GM12878 (cell line): ENCODE measurements around the gene EYS. TPM values are rescaled to one million over a fixed set of nuclear protein-coding genes. Genes with fewer than 3 reads are reported as not detected.
A peak's percentile ranks its signal among the peaks of the same experiment; 100 is the strongest.

ENCODE experiments used
- BHLHE40 ChIP-seq, 2 experiments: fragments of 450-650 bp in 1 of 2; IDR thresholded peaks; 2 replicates each; pipeline ENCODE4 v1.6.1; 2011 to 2017; ENCODE audit warnings: low read depth in 2 of 2, borderline replicate concordance in 1 of 2, improper control_type of control experiment in 1 of 2, low read length in 1 of 2, mild to moderate bottlenecking in 1 of 2
- BRCA1 ChIP-seq: IDR thresholded peaks from 2 replicates; pipeline ENCODE4 v1.6.1; 2011; ENCODE audit warnings: low read depth, low read length, improper control_type of control experiment
- CBX5 ChIP-seq: sonication (generic); IDR thresholded peaks from 2 replicates; pipeline ENCODE4 v1.6.1; 2016; ENCODE audit warnings: low read depth, moderate library complexity, mild to moderate bottlenecking, inconsistent platforms
- EGR1 ChIP-seq, 2 experiments: IDR thresholded peaks; 1 replicate in 1 of 2; 2 replicates in 1 of 2; pipeline ENCODE4 v1.6.1; 2011 to 2012; ENCODE audit warnings: low read depth in 2 of 2, low read length in 2 of 2, borderline replicate concordance in 1 of 2, mild to moderate bottlenecking in 1 of 2, moderate library complexity in 1 of 2
- HDAC6 ChIP-seq: fragments of 200-600 bp; sonication (generic); IDR thresholded peaks from one replicate; pipeline ENCODE4 v1.8.0; 2017; ENCODE audit warnings: antibody characterized with exemption; ENCODE audit not compliant: unreplicated experiment
- JUNB ChIP-seq: IDR thresholded peaks from 2 replicates; pipeline ENCODE4 v1.6.1; 2016; ENCODE audit warnings: antibody characterized with exemption, mild to moderate bottlenecking
- PAX5 ChIP-seq: IDR thresholded peaks from 2 replicates; pipeline ENCODE4 v1.6.1; 2011; ENCODE audit warnings: low read depth, low read length, borderline replicate concordance
- PAX8 ChIP-seq: fragments of 450-650 bp; IDR thresholded peaks from 2 replicates; pipeline ENCODE4 v1.6.1; 2017; ENCODE audit warnings: mild to moderate bottlenecking, moderate library complexity
- SIN3A ChIP-seq: IDR thresholded peaks from 2 replicates; pipeline ENCODE4 v1.6.1; 2012; ENCODE audit warnings: low read depth, low read length, improper control_type of control experiment
- SIX5 ChIP-seq: IDR thresholded peaks from 2 replicates; pipeline ENCODE4 v1.6.1; 2011; ENCODE audit warnings: mild to moderate bottlenecking, low read depth, low read length, moderate library complexity; ENCODE audit not compliant: severe bottlenecking
- SMAD1 ChIP-seq: fragments of 450-650 bp; IDR thresholded peaks from 2 replicates; pipeline ENCODE4 v1.6.1; 2018; ENCODE audit warnings: mild to moderate bottlenecking, low read depth; ENCODE audit not compliant: partially characterized antibody
- SMAD5 ChIP-seq: IDR thresholded peaks from 2 replicates; pipeline ENCODE4 v1.6.1; 2016; ENCODE audit warnings: antibody characterized with exemption, low read depth
- STAT3 ChIP-seq: IDR thresholded peaks from 2 replicates; pipeline ENCODE4 v1.6.1; 2011; ENCODE audit warnings: low read depth, low read length, improper control_type of control experiment
- SUZ12 ChIP-seq: fragments of 200-600 bp; sonication (generic); IDR thresholded peaks from one replicate; pipeline ENCODE4 v1.6.1; 2018; ENCODE audit warnings: antibody characterized with exemption, mild to moderate bottlenecking; ENCODE audit not compliant: unreplicated experiment
- TCF12 ChIP-seq: IDR thresholded peaks from 2 replicates; pipeline ENCODE4 v1.6.1; 2011; ENCODE audit warnings: low read depth, mild to moderate bottlenecking, low read length
- YBX1 ChIP-seq: fragments of 450-650 bp; IDR thresholded peaks from 2 replicates; pipeline ENCODE4 v1.6.1; 2016; ENCODE audit warnings: antibody characterized with exemption
- ZNF384 ChIP-seq: IDR thresholded peaks from 2 replicates; pipeline ENCODE4 v1.6.1; 2012; ENCODE audit warnings: low read depth, mild to moderate bottlenecking, low read length, improper control_type of control experiment, borderline replicate concordance
- polyA plus RNA-seq, 11 experiments: library from polyadenylated mRNA; depleted of rRNA in 4 of 11; unstranded in 6 of 11; stranded (reverse) in 5 of 11; fragments of >200 nt; fragmentation: Nextera tagmentation in 4 of 11; fragmentation: Illumina TruSeq in 1 of 11; extraction: Ambion mirVana in 4 of 11; extraction: Trizol in 1 of 11; gene quantifications; 1 replicate in 1 of 11; 2 replicates in 10 of 11; pipeline versions ENCODE4 v1.2.1 to v1.2.3, GENCODE V29; 2011 to 2016; ENCODE audit warnings: inconsistent platforms in 2 of 11, missing spikeins in 2 of 11, low read depth in 1 of 11
- total RNA-seq, 4 experiments: library from RNA; depleted of rRNA in 3 of 4; stranded (reverse); fragments of >200 nt in 3 of 4; fragmentation: Illumina TruSeq in 1 of 4; extraction: Trizol in 1 of 4; gene quantifications; 2 replicates each; pipeline versions ENCODE4 v1.2.1 to v1.2.3, GENCODE V29; 2013 to 2021
- TF ChIP-seq, protein P1 (sequence below): IDR thresholded peaks from 2 replicates; pipeline ENCODE4 v1.6.1; 2012; ENCODE audit warnings: mild to moderate bottlenecking, low read depth, low read length
- TF ChIP-seq, protein P2 (sequence below): IDR thresholded peaks from 2 replicates; pipeline ENCODE4 v1.6.1; 2011; ENCODE audit warnings: borderline replicate concordance, low read depth, mild to moderate bottlenecking, moderate library complexity, low read length; ENCODE audit not compliant: insufficient read depth, poor library complexity, severe bottlenecking
- TF ChIP-seq, protein P3 (sequence below): fragments of 450-650 bp; IDR thresholded peaks from 2 replicates; pipeline ENCODE4 v1.6.1; 2017; ENCODE audit warnings: low read depth, mild to moderate bottlenecking, moderate library complexity

EYS gene
- total and polyA plus RNA-seq, 10 of the 15 experiments (the other 5 are each of a cell fraction or from before 2014, with no cell fraction given), result under 0.01 to 0.14 (median 0.02) TPM; not detected in 1

DNA sequence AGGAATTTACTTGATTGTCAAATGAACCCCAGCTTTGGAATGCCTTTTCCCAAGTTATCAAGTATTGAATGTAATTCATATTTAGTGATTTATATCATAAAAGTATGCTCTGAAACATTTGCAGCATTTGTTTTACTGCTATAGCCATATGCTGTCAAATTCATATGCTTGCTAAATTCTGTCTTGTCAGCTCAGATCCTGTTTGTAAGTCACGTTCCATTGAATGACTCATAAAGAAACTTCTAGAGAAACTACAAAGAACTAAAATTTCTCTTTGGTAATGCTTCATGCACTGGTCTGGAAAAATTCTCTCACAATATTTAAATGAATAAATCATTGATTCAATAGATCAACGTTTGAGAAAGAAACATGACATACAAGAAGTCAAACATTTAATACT, 1625.6 kb downstream of the EYS start (continued):
- TF ChIP-seq, protein P1, sequence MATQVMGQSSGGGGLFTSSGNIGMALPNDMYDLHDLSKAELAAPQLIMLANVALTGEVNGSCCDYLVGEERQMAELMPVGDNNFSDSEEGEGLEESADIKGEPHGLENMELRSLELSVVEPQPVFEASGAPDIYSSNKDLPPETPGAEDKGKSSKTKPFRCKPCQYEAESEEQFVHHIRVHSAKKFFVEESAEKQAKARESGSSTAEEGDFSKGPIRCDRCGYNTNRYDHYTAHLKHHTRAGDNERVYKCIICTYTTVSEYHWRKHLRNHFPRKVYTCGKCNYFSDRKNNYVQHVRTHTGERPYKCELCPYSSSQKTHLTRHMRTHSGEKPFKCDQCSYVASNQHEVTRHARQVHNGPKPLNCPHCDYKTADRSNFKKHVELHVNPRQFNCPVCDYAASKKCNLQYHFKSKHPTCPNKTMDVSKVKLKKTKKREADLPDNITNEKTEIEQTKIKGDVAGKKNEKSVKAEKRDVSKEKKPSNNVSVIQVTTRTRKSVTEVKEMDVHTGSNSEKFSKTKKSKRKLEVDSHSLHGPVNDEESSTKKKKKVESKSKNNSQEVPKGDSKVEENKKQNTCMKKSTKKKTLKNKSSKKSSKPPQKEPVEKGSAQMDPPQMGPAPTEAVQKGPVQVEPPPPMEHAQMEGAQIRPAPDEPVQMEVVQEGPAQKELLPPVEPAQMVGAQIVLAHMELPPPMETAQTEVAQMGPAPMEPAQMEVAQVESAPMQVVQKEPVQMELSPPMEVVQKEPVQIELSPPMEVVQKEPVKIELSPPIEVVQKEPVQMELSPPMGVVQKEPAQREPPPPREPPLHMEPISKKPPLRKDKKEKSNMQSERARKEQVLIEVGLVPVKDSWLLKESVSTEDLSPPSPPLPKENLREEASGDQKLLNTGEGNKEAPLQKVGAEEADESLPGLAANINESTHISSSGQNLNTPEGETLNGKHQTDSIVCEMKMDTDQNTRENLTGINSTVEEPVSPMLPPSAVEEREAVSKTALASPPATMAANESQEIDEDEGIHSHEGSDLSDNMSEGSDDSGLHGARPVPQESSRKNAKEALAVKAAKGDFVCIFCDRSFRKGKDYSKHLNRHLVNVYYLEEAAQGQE, result no peak
- TF ChIP-seq BHLHE40 (IDR thresholded peaks at IDR 0.05; ENCODE audit: borderline replicate concordance in 1 of 2, low read depth in 2 of 2, low read length in 1 of 2), result peak; percentile 83 to 91
- TF ChIP-seq EGR1 (IDR thresholded peaks at IDR 0.05; ENCODE audit: borderline replicate concordance in 1 of 2, low read depth in 2 of 2, low read length in 2 of 2), result no peak
- TF ChIP-seq CBX5, result no peak
- no peak for TF ChIP-seq STAT3
- no peak for TF ChIP-seq SMAD1
- no peak for TF ChIP-seq SIX5
- no peak for TF ChIP-seq HDAC6
- TF ChIP-seq, protein P2, sequence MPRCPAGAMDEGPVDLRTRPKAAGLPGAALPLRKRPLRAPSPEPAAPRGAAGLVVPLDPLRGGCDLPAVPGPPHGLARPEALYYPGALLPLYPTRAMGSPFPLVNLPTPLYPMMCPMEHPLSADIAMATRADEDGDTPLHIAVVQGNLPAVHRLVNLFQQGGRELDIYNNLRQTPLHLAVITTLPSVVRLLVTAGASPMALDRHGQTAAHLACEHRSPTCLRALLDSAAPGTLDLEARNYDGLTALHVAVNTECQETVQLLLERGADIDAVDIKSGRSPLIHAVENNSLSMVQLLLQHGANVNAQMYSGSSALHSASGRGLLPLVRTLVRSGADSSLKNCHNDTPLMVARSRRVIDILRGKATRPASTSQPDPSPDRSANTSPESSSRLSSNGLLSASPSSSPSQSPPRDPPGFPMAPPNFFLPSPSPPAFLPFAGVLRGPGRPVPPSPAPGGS, result no peak
- no peak for TF ChIP-seq YBX1
- TF ChIP-seq TCF12, result no peak
- TF ChIP-seq, protein P3, sequence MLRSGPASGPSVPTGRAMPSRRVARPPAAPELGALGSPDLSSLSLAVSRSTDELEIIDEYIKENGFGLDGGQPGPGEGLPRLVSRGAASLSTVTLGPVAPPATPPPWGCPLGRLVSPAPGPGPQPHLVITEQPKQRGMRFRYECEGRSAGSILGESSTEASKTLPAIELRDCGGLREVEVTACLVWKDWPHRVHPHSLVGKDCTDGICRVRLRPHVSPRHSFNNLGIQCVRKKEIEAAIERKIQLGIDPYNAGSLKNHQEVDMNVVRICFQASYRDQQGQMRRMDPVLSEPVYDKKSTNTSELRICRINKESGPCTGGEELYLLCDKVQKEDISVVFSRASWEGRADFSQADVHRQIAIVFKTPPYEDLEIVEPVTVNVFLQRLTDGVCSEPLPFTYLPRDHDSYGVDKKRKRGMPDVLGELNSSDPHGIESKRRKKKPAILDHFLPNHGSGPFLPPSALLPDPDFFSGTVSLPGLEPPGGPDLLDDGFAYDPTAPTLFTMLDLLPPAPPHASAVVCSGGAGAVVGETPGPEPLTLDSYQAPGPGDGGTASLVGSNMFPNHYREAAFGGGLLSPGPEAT, result 0 out of 2 replicates have a peak, but pooled peaks have one; percentile 28
- no peak for TF ChIP-seq ZNF384
- no peak for TF ChIP-seq PAX8
- TF ChIP-seq BRCA1, result no peak
- TF ChIP-seq SMAD5, result no peak
- TF ChIP-seq JUNB, result peak; percentile 74
- no peak for TF ChIP-seq SUZ12
- no peak for TF ChIP-seq PAX5
- TF ChIP-seq SIN3A, result no peak
